ENCODE results near the gene NLRC5. TPM values are rescaled to one million over a fixed set of nuclear protein-coding genes. Genes with fewer than 3 reads are reported as not detected.

Gene NLRC5
- total and polyA plus RNA-seq, 4 experiments from 2014 or later: 41.6 to 457 (median 284) TPM

DNA sequence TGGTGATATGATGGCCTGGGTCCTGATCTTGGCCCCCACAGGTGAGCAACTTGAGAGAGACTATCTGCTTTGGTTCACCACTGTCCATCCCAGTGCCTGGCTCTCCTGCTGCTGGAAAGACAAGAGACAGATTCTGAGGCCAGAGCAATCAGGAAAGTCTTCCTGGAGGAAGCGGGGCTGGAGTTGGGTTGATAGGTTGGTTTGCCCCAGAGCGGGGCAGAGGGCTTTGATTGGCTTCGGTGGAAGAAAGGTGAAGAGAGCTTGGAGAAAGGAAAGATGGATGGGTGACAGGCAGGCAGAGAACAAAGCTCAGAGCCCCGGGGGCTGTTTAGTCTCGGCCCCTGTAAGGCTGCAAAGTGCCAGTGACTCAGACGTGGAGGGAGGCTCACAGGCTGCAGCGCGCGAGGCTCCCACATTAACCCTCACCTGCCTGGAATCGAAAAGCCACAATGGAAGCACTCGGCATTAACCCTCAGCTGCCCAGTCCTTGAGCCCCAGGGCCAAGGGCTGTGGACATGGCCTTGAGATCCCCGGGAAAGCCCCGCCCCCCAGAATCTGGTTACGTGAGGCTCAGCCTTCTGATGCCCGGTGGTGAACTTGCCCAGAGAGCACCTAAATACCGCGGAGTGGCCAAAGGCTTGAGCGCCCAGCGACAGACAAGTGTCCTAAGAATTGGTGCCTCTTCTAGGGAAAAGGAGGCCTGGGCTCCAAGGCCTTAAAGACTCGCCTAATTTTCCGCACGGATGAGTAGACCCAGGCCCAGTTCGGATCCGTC is 102.0 kb downstream of the NLRC5 start:
- ChIA-PET POLR2A (ENCODE audit: partially characterized antibody) (interaction anchor here (0.6 to 1.6 kb wide), 4 partner anchors 22 to 94 kb away, joined by 3 to 8 read pairs (median 5); partner anchors contain the start of genes PSME3IP1 and RSPRY1), CTCF (ENCODE audit: partially characterized antibody) (interaction anchor here (0.5 to 5.3 kb wide), 9 partner anchors 8 to 127 kb away, joined by 3 to 47 read pairs (median 10); partner anchors contain the start of genes PSME3IP1 and RSPRY1)
- peaks cover 0 to 5% of the 10 kb centered on the region in 2 donors for H3K27me3 Mint-ChIP-seq
- Histone ChIP-seq H3K36me3 (ENCODE audit: insufficient read depth, low read length) (no peaks in the 10 kb centered on the region), H3K4me3 (ENCODE audit: low read length in 2 of 2) (no peak overlapping the region), H3K27me3 (ENCODE audit: insufficient read depth, low read length) (no peaks in the 10 kb centered on the region), H3K9me3 (ENCODE audit: control insufficient read depth in 1 of 2, low read length in 2 of 2) (no peaks in the 10 kb centered on the region), H3K27ac (ENCODE audit: low read depth, low read length) (no peak overlapping the region), H3K4me1 (ENCODE audit: insufficient read depth, low read length) (peaks cover 14% of the 10 kb centered on the region)
- peak overlapping the region; percentile 74 to 85 (median 82) for H3K4me3 Mint-ChIP-seq
- H3K4me1 Mint-ChIP-seq: peaks cover 2 to 19% (median 10%) of the 10 kb centered on the region in 4 donors
- H3K9me3 Mint-ChIP-seq: peaks cover 0 to 4% (median 0%) of the 10 kb centered on the region in 8 donors
- no peaks in the 10 kb centered on the region for H3K36me3 Mint-ChIP-seq
- no peak for DNase-seq
- intact Hi-C loops (cut with micrococcal nuclease): no loop called here
- H3K27ac Mint-ChIP-seq: peak overlapping the region in 3 of 7 donors; percentile 19 to 72 (median 72)

DNA sequence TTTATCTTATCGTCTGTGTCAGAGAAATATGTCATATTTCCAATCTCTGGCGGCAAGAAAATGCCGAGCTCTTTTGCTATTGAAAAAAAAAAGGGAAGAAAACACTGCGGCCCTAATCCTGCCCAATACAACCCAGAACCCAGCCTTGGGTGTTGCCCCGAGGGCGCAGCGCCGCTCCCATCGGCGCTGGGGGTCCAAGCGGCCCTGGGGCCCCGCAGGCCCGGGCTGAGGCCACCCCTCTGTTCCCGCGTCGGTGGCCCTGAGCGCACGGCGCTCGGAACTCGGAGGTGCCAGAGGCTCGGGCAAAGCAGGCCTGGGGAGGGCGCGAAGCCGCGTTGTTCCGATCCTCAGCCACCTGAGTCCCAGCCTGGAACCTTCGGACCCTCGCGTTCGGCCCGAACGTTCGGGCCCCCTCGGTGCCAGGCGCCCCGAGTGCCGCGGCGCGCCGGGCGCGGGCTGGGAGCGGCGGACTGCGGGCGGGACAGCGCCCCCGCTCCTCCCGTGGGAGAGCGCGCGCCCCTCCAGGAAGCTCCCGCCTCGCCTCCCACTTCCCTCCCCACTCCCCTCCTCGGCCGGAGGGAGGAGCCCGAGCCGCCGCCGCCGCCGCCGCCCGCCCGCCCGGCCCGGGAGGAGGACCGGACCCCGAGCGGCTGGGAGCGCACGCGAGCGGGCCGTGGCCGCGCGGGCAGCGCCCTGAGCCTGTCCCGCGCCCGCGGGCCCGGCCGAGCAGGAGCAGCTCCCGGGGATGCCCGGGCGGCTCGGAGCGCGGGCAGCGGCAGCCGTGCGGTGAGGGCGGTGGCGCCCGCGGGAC is 102.8 kb downstream of the NLRC5 start, which contains the start of gene CPNE2:
Gene CPNE2, plus strand, starts transcription at position 609 of the 811 bp plus-strand sequence. CDS start 18,160 bp downstream, outside the sequence.
- H3K4me1 Mint-ChIP-seq: peaks cover 2 to 19% (median 10%) of the 10 kb centered on the region in 4 donors
- peaks cover 14% of the 10 kb centered on the region for H3K4me1 ChIP-seq (ENCODE audit: insufficient read depth, low read length)
- no peaks in the 10 kb centered on the region for H3K27me3 ChIP-seq (ENCODE audit: insufficient read depth, low read length)
- no peaks in the 10 kb centered on the region for H3K36me3 Mint-ChIP-seq
- H3K27me3 Mint-ChIP-seq: peaks cover 0 to 5% of the 10 kb centered on the region in 2 donors
- DNase-seq: peak in 2 of 5 donors; percentile 15 to 16
- H3K9me3 Mint-ChIP-seq: peaks cover 0 to 4% (median 0%) of the 10 kb centered on the region in 8 donors
- H3K27ac ChIP-seq (ENCODE audit: low read depth, low read length): no peak within 1 kb of the TSS
- POLR2A ChIA-PET (ENCODE audit: partially characterized antibody): interaction anchor here (0.6 to 1.7 kb wide), 10 partner anchors 8 to 161 kb away, joined by 3 to 14 read pairs (median 4); partner anchors contain the start of genes HERPUD1, PSME3IP1 and RSPRY1
- H3K27ac Mint-ChIP-seq: peak within 1 kb of the TSS in 2 of 7 donors; percentile 50 to 60
- intact Hi-C loops (cut with micrococcal nuclease): loop anchor here (1.0 to 2.0 kb wide), 2 partner anchors 43 to 76 kb away; no protein-coding TSS in a partner anchor
- H3K9me3 ChIP-seq (ENCODE audit: control insufficient read depth in 1 of 2, low read length in 2 of 2): no peaks in the 10 kb centered on the region
- H3K4me3 Mint-ChIP-seq: peak within 1 kb of the TSS; percentile 76 to 85 (median 82)
- CTCF ChIA-PET (ENCODE audit: partially characterized antibody): interaction anchor here (0.5 to 5.3 kb wide), 26 partner anchors 8 to 130 kb away, joined by 3 to 47 read pairs (median 4); partner anchors contain the start of genes CETP, PSME3IP1 and RSPRY1
- no peaks in the 10 kb centered on the region for H3K36me3 ChIP-seq (ENCODE audit: insufficient read depth, low read length)
- peak within 1 kb of the TSS in 1 of 2 donors; percentile 41 for H3K4me3 ChIP-seq (ENCODE audit: low read length in 2 of 2)

- Mint-ChIP-seq H3K27ac (peak overlapping the region in 1 of 7 donors; percentile 60), H3K36me3 (no peaks in the 10 kb centered on the region), H3K4me3 (peak overlapping the region; percentile 64 to 84 (median 76)), H3K4me1 (peaks cover 2 to 19% (median 10%) of the 10 kb centered on the region in 4 donors), H3K27me3 (peaks cover 0 to 5% of the 10 kb centered on the region in 2 donors), H3K9me3 (peaks cover 0 to 4% (median 0%) of the 10 kb centered on the region in 8 donors)
- Histone ChIP-seq H3K36me3 (ENCODE audit: insufficient read depth, low read length) (no peaks in the 10 kb centered on the region), H3K27me3 (ENCODE audit: insufficient read depth, low read length) (no peaks in the 10 kb centered on the region), H3K9me3 (ENCODE audit: control insufficient read depth in 1 of 2, low read length in 2 of 2) (no peaks in the 10 kb centered on the region), H3K27ac (ENCODE audit: low read depth, low read length) (no peak overlapping the region), H3K4me1 (ENCODE audit: insufficient read depth, low read length) (peaks cover 14% of the 10 kb centered on the region), H3K4me3 (ENCODE audit: low read length in 2 of 2) (peak overlapping the region in 1 of 2 donors; percentile 41)
- peak in 4 of 5 donors; percentile 36 to 55 (median 46) for DNase-seq
- intact Hi-C loops (cut with micrococcal nuclease): loop anchor here (1.0 to 2.0 kb wide), 2 partner anchors 42 to 75 kb away; no protein-coding TSS in a partner anchor
- ChIA-PET POLR2A (ENCODE audit: partially characterized antibody) (interaction anchor here (0.7 to 1.7 kb wide), 9 partner anchors 9 to 161 kb away, joined by 3 to 14 read pairs (median 5); partner anchors contain the start of genes HERPUD1, PSME3IP1 and RSPRY1), CTCF (ENCODE audit: partially characterized antibody) (interaction anchor here (0.7 to 5.3 kb wide), 33 partner anchors 9 to 131 kb away, joined by 3 to 47 read pairs (median 4); partner anchors contain the start of genes CETP, PSME3IP1 and RSPRY1)
Observed at GRCh38 chr16:57092786-57093411, 103.5 kb downstream of the NLRC5 start.

DNA sequence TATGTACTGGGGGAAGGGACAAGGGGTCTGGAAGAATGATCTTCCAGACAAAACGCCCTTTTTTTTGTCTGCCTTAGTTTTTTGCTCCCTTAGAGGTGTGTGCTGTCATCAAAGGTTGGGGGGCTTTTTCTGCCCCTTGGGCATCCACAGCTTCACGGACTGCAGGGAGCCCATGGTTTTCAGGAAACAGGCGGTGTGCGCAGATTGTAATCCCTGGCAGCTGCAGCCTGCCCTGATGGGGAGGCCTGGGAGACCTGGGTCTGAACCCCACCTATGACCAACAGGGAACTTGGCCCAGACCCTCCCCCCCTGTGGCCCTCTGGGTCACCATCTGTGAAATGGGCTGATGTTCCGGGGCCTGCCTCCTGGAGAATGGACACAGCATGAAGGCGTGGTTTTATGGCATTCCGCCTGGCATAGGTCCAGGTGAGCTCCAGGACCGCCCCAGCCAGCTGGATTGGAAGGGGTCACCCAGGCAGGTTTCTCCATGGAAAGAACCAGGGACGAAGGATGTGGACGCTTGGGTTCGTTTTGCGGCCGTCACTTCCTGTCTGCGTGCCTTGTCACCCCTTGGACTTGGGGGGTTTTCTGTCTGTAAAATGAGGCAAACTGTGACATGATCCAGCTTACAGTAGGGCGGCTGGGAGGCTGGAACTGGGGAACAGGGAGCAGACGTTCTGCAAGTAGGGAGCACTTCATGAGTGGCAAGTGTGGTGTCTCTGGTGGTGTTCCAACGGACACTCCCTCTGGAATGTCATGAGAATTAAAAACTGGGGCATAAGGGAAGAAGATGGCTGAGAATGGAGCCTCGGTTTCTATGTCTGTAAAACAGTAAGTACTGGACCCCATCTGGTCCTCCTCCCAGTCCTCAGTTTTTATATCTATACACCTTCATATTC is 104.6 kb downstream of the NLRC5 start:
- ChIA-PET POLR2A (ENCODE audit: partially characterized antibody) (interaction anchor here (0.7 to 1.7 kb wide), 4 partner anchors 10 to 128 kb away, joined by 3 to 14 read pairs (median 6); no protein-coding TSS in a partner anchor), CTCF (ENCODE audit: partially characterized antibody) (interaction anchor here (0.8 to 5.3 kb wide), 20 partner anchors 9 to 132 kb away, joined by 3 to 47 read pairs (median 4); partner anchors contain the start of genes CETP, PSME3IP1 and RSPRY1)
- Mint-ChIP-seq H3K4me1 (peaks cover 2 to 19% (median 10%) of the 10 kb centered on the region in 4 donors), H3K4me3 (peak overlapping the region; percentile 64 to 84 (median 76)), H3K27ac (peak overlapping the region in 2 of 7 donors; percentile 50 to 60), H3K27me3 (peaks cover 0 to 5% of the 10 kb centered on the region in 2 donors), H3K9me3 (peaks cover 0 to 4% (median 0%) of the 10 kb centered on the region in 8 donors), H3K36me3 (no peaks in the 10 kb centered on the region)
- Histone ChIP-seq H3K9me3 (ENCODE audit: control insufficient read depth in 1 of 2, low read length in 2 of 2) (no peaks in the 10 kb centered on the region), H3K36me3 (ENCODE audit: insufficient read depth, low read length) (no peaks in the 10 kb centered on the region), H3K4me3 (ENCODE audit: low read length in 2 of 2) (no peak overlapping the region), H3K4me1 (ENCODE audit: insufficient read depth, low read length) (peaks cover 14% of the 10 kb centered on the region), H3K27ac (ENCODE audit: low read depth, low read length) (no peak overlapping the region), H3K27me3 (ENCODE audit: insufficient read depth, low read length) (no peaks in the 10 kb centered on the region)
- intact Hi-C loops (cut with micrococcal nuclease): loop anchor here (2.0 kb wide), 1 partner anchor 41 kb away; no protein-coding TSS in a partner anchor
- DNase-seq: no peak

- Mint-ChIP-seq H3K36me3 (no peaks in the 10 kb centered on the region), H3K4me3 (peak overlapping the region in 4 of 8 donors; percentile 20 to 58 (median 38)), H3K4me1 (peaks cover 2 to 19% (median 10%) of the 10 kb centered on the region in 4 donors), H3K27me3 (peaks cover 0 to 5% of the 10 kb centered on the region in 2 donors), H3K27ac (no peak overlapping the region), H3K9me3 (peaks cover 0 to 4% (median 0%) of the 10 kb centered on the region in 8 donors)
- H3K4me3 ChIP-seq (ENCODE audit: low read length in 2 of 2): no peak overlapping the region
- POLR2A ChIA-PET (ENCODE audit: partially characterized antibody): no interaction called here
- H3K9me3 ChIP-seq (ENCODE audit: control insufficient read depth in 1 of 2, low read length in 2 of 2): no peaks in the 10 kb centered on the region
- no peak for DNase-seq
- CTCF ChIA-PET (ENCODE audit: partially characterized antibody): interaction anchor here (1.2 to 5.3 kb wide), 3 partner anchors 11 to 42 kb away, joined by 3 to 44 read pairs (median 39); no protein-coding TSS in a partner anchor
- H3K36me3 ChIP-seq (ENCODE audit: insufficient read depth, low read length): no peaks in the 10 kb centered on the region
- H3K4me1 ChIP-seq (ENCODE audit: insufficient read depth, low read length): peaks cover 14% of the 10 kb centered on the region
- no peaks in the 10 kb centered on the region for H3K27me3 ChIP-seq (ENCODE audit: insufficient read depth, low read length)
- no peak overlapping the region for H3K27ac ChIP-seq (ENCODE audit: low read depth, low read length)
- intact Hi-C loops (cut with micrococcal nuclease): no loop called here
Observed at GRCh38 chr16:57094911-57095310, 105.6 kb downstream of the NLRC5 start.

Data from CD4-positive, alpha-beta memory T cell (primary cell).